Mesendoderm (in vitro differentiated cells): ENCODE results near the gene GIPC2.
"Not testable (repeated sequence)": the region's sequence is repeated elsewhere in the genome, so short reads cannot be mapped to it uniquely, and the experiment has no call there.

Experiments used
- DNase-seq: peaks from one replicate; pipeline ENCODE4 v3.0.0; 2013
- H2AK5ac ChIP-seq: 2 replicates; pipeline ENCODE4 v1.6.1; 2013; ENCODE audit warnings: low read length, inconsistent platforms
- H2BK120ac ChIP-seq: 2 replicates; pipeline ENCODE4 v1.6.1; 2013; ENCODE audit warnings: low read depth, mild to moderate bottlenecking, low read length, moderate library complexity, mixed read lengths
- H2BK15ac ChIP-seq: replicated peaks from 2 replicates; pipeline ENCODE4 v1.6.1; 2013; ENCODE audit warnings: low read depth, mild to moderate bottlenecking, moderate library complexity
- H2BK5ac ChIP-seq: 2 replicates; pipeline ENCODE4 v1.6.1; 2013; ENCODE audit warnings: low read length, inconsistent platforms
- H3K18ac ChIP-seq: 2 replicates; pipeline ENCODE4 v1.6.1; 2013; ENCODE audit warnings: mild to moderate bottlenecking, low read length, mixed read lengths
- H3K23ac ChIP-seq: one replicate; pipeline ENCODE4 v1.6.1; 2013; ENCODE audit warnings: low read length
- H3K27ac ChIP-seq: 2 replicates; pipeline ENCODE4 v1.5.1; 2013; ENCODE audit warnings: low read depth, mild to moderate bottlenecking, inconsistent platforms, low read length, moderate library complexity
- H3K27me3 ChIP-seq: 2 replicates; pipeline ENCODE4 v1.6.1; 2013; ENCODE audit warnings: low read length, control low read depth, mild to moderate bottlenecking, inconsistent platforms; ENCODE audit not compliant: insufficient read depth, poor library complexity
- H3K36me3 ChIP-seq: 2 replicates; pipeline ENCODE4 v1.6.1; 2013; ENCODE audit warnings: low read length, inconsistent platforms; ENCODE audit not compliant: control insufficient read depth, insufficient read depth
- H3K4ac ChIP-seq: one replicate; pipeline ENCODE4 v1.6.1; 2013; ENCODE audit warnings: low read depth, mild to moderate bottlenecking, low read length, moderate library complexity
- H3K4me1 ChIP-seq: 2 replicates; pipeline ENCODE4 v1.6.1; 2013; ENCODE audit warnings: low read depth, low read length, inconsistent platforms; ENCODE audit not compliant: control insufficient read depth
- H3K4me2 ChIP-seq: 2 replicates; pipeline ENCODE4 v1.6.1; 2013; ENCODE audit warnings: low read length
- H3K4me3 ChIP-seq: 2 replicates; pipeline ENCODE4 v1.5.1; 2013; ENCODE audit warnings: mild to moderate bottlenecking, low read length
- H3K56ac ChIP-seq: one replicate; pipeline ENCODE4 v1.6.1; 2013; ENCODE audit warnings: low read length
- H3K79me1 ChIP-seq: 2 replicates; pipeline ENCODE4 v1.6.1; 2013; ENCODE audit warnings: low read length, inconsistent platforms
- H3K79me2 ChIP-seq: 2 replicates; pipeline ENCODE4 v1.6.1; 2013; ENCODE audit warnings: mild to moderate bottlenecking, low read length; ENCODE audit not compliant: control insufficient read depth, insufficient read depth
- H3K9ac ChIP-seq: 2 replicates; pipeline ENCODE4 v1.6.1; 2013; ENCODE audit warnings: low read length, inconsistent platforms
- H4K5ac ChIP-seq: one replicate; pipeline ENCODE4 v1.6.1; 2013; ENCODE audit warnings: low read length
- H4K8ac ChIP-seq: one replicate; pipeline ENCODE4 v1.6.1; 2013; ENCODE audit warnings: low read depth, mild to moderate bottlenecking, control low read depth, low read length, moderate library complexity
- WGBS: extraction: QIAGEN DNeasy Blood & Tissue Kit; methylation state at CpG from one replicate; pipeline ENCODE4 v1.1.7; 2013; ENCODE audit warnings: low lambda C conversion rate, missing lambda C conversion rate; ENCODE audit not compliant: insufficient coverage; ENCODE audit errors: extremely low coverage; 5-methylcytosine and 5-hydroxymethylcytosine counted together

GIPC2 gene

DNA sequence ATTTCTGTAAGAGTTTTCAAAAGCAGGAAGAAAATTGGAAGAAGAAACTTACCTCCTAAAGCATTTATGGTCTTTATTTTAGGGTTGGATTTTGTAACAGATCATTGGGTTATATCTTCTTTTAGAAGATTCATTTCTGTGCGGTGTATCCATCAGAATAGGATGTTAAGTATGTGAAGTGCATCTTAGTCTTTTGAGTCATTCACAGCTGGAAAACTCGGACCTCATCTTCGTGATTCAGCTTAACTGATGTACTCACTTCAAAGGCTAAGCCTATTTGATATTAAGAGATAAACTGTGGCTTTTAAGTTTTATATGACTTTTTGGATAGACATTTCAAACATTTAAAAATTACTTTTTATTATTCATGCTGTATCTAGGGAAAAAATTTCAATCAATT, 56.3 kb downstream of the GIPC2 start:
- H3K9ac ChIP-seq = no peak overlapping the region
- H3K23ac ChIP-seq = no peak overlapping the region
- no peaks in the 10 kb centered on the region for H3K36me3 ChIP-seq
- H3K79me2 ChIP-seq = no peaks in the 10 kb centered on the region
- WGBS = no CpG with 5 or more reads among the region's 3 CpGs
- no peaks in the 10 kb centered on the region for H3K4me1 ChIP-seq
- H3K4me3 ChIP-seq = no peak overlapping the region
- no peak overlapping the region for H3K4me2 ChIP-seq
- H2BK15ac ChIP-seq = no peak overlapping the region
- no peak overlapping the region for H2BK120ac ChIP-seq
- H3K27ac ChIP-seq = no peak overlapping the region
- H3K79me1 ChIP-seq = no peaks in the 10 kb centered on the region
- no peaks in the 10 kb centered on the region for H3K27me3 ChIP-seq
- DNase-seq = no peak
- no peak overlapping the region for H3K4ac ChIP-seq
- H4K8ac ChIP-seq = no peak overlapping the region
- no peak overlapping the region for H2AK5ac ChIP-seq
- no peak overlapping the region for H3K18ac ChIP-seq
- no peak overlapping the region for H4K5ac ChIP-seq
- H2BK5ac ChIP-seq = no peak overlapping the region
- no peak overlapping the region for H3K56ac ChIP-seq

- Histone ChIP-seq H3K79me2 (no peaks in the 10 kb centered on the region), H2BK120ac (no peak overlapping the region), H3K36me3 (no peaks in the 10 kb centered on the region), H3K4me3 (no peak overlapping the region), H2BK5ac (no peak overlapping the region), H3K79me1 (no peaks in the 10 kb centered on the region), H3K9ac (no peak overlapping the region), H4K8ac (no peak overlapping the region), H3K4me1 (no peaks in the 10 kb centered on the region), H3K18ac (no peak overlapping the region), H3K23ac (no peak overlapping the region), H3K56ac (no peak overlapping the region), H2BK15ac (no peak overlapping the region), H3K27ac (no peak overlapping the region), H3K4me2 (no peak overlapping the region), H2AK5ac (no peak overlapping the region), H4K5ac (no peak overlapping the region), H3K4ac (no peak overlapping the region), H3K27me3 (no peaks in the 10 kb centered on the region)
- WGBS = no CpG with 5 or more reads among the region's 2 CpGs
- DNase-seq = no peak
Measured at GRCh38 chr1:78102916-78103315, 57.1 kb downstream of the GIPC2 start.

DNA sequence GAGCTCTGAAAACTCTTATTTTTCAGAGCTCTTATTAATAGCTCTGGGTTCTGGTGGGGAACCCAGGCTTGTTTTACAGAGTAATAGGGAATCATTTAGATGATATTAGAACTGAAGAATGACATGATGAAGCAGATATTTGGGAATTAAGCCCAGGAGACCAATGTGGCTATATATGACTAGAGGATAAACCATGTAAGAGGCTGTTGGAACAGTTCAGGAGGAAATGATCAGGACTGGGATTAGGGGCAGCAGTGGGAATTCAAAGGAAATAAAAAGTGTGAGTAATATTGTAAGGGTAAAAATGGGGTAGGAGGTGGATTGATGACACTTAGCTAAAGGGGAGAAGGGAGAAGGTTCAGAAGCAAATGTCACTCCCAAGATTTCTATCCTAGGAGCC, 58.6 kb downstream of the GIPC2 start:
- no peak overlapping the region for H3K4ac ChIP-seq
- H3K9ac ChIP-seq = no peak overlapping the region
- no peak overlapping the region for H2BK120ac ChIP-seq
- no peaks in the 10 kb centered on the region for H3K36me3 ChIP-seq
- H3K79me1 ChIP-seq = no peaks in the 10 kb centered on the region
- no peak for DNase-seq
- H3K18ac ChIP-seq = no peak overlapping the region
- H3K4me3 ChIP-seq = no peak overlapping the region
- no peak overlapping the region for H3K27ac ChIP-seq
- H3K4me1 ChIP-seq = no peaks in the 10 kb centered on the region
- H3K79me2 ChIP-seq = no peaks in the 10 kb centered on the region
- H2BK5ac ChIP-seq = no peak overlapping the region
- H3K56ac ChIP-seq = no peak overlapping the region
- no peak overlapping the region for H3K4me2 ChIP-seq
- H4K5ac ChIP-seq = no peak overlapping the region
- H3K23ac ChIP-seq = no peak overlapping the region
- no peak overlapping the region for H2BK15ac ChIP-seq
- H2AK5ac ChIP-seq = no peak overlapping the region
- no peaks in the 10 kb centered on the region for H3K27me3 ChIP-seq
- no peak overlapping the region for H4K8ac ChIP-seq

GRCh38 chr1:78109659-78110058, 63.9 kb downstream of the GIPC2 start:
- H3K9ac ChIP-seq, H3K56ac ChIP-seq, H4K5ac ChIP-seq, DNase-seq, H3K27ac ChIP-seq, H3K36me3 ChIP-seq, H3K4ac ChIP-seq, H3K4me2 ChIP-seq, H3K18ac ChIP-seq, H2BK5ac ChIP-seq, H2AK5ac ChIP-seq, H3K23ac ChIP-seq, H2BK15ac ChIP-seq, H4K8ac ChIP-seq, H3K79me1 ChIP-seq, H2BK120ac ChIP-seq, H3K4me1 ChIP-seq, H3K27me3 ChIP-seq, H3K4me3 ChIP-seq, H3K79me2 ChIP-seq: not testable (repeated sequence)
- no CpG with 5 or more reads among the region's 4 CpGs for WGBS

DNA sequence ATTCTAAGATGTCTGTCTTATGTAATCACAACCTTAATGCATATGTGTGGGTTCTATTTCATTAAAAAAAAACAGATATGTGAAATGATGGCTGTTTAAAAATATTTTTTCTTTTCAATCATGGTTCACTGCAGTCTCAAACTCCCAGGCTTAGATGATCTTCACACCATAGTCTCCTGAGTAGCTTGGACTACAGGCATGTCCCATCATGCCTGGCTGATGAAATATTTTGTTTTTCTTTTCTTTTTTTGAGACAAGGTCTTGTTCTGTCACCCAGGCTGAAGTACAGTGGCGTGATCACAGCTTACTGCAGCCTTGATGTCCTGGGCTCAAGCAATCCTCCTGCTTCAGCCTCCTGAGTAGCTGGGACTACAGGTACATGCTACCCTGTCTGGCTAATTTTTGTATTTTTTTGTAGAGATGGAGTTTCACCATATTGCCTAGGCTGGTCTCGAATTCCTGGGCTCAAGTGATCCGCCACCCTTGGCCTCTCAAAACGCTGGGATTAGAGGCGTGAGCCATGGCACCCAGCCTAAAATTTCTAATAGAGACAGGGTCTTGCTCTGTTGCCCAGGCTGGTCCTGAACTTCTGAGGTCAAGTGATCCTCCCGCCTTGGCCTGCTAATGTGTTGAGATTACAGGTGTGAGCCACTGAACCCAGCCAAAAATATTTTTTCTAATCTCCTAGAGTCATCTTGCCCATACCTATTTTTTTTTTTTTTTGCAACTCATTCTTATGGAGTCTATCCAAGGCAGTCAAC, 67.6 kb downstream of the GIPC2 start:
- Histone ChIP-seq H3K79me1 (no peaks in the 10 kb centered on the region), H3K9ac (no peak overlapping the region), H4K8ac (no peak overlapping the region), H3K27me3 (no peaks in the 10 kb centered on the region), H3K4me2 (no peak overlapping the region), H2BK5ac (no peak overlapping the region), H3K4me1 (no peaks in the 10 kb centered on the region), H3K79me2 (no peaks in the 10 kb centered on the region), H3K18ac (no peak overlapping the region), H3K27ac (no peak overlapping the region), H3K23ac (no peak overlapping the region), H2BK15ac (no peak overlapping the region), H2AK5ac (no peak overlapping the region), H3K56ac (no peak overlapping the region), H3K4ac (no peak overlapping the region), H3K36me3 (no peaks in the 10 kb centered on the region), H4K5ac (no peak overlapping the region), H3K4me3 (no peak overlapping the region), H2BK120ac (no peak overlapping the region)
- DNase-seq = no peak
- no CpG with 5 or more reads among the region's 6 CpGs for WGBS
